Tibial artery (tissue), 4 donors: ENCODE data around the gene VPS39.

ENCODE experiments used
- DNase-seq, 2 donors: peaks; one replicate each; pipeline ENCODE4 v3.0.0-alpha.2; 2019
- H3K27ac ChIP-seq, 2 donors: fragments of 200-600 bp; sonication (generic) in 1 of 2; 1 replicate in 1 of 2; 2 replicates in 1 of 2; pipeline ENCODE4 v1.5.1; 2018 to 2019; ENCODE audit warnings: mild to moderate bottlenecking in 1 of 2
- H3K27me3 ChIP-seq, 2 donors: fragments of 200-600 bp; sonication (generic) in 1 of 2; one replicate each; pipeline versions ENCODE4 v1.5.1 to v1.6.0; 2016 to 2019
- H3K36me3 ChIP-seq, 3 donors: fragments of 200-600 bp; sonication (generic) in 2 of 3; one replicate each; pipeline ENCODE4 v1.5.1; 2016 to 2019; ENCODE audit warnings: mild to moderate bottlenecking in 2 of 3
- H3K4me1 ChIP-seq, 4 donors: fragments of 200-600 bp; sonication (generic) in 2 of 4; 1 replicate in 3 of 4; 2 replicates in 1 of 4; pipeline ENCODE4 v1.5.1; 2016 to 2019
- H3K4me3 ChIP-seq, 2 donors: fragments of 200-600 bp; sonication (generic) in 1 of 2; 1 replicate in 1 of 2; 2 replicates in 1 of 2; pipeline ENCODE4 v1.5.1; 2018 to 2019; ENCODE audit warnings: mild to moderate bottlenecking in 2 of 2
- H3K9me3 ChIP-seq, 3 donors: fragments of 200-600 bp; sonication (generic) in 1 of 3; one replicate each; pipeline ENCODE4 v1.5.1; 2016 to 2019
- intact Hi-C: fragments of 100-400 bp; cut with DNase I; formaldehyde crosslinking; loops from one replicate; pipeline ENCODE4 v1.15.0; 2023; ENCODE audit warnings: low total_unique reads
- TF ChIP-seq, protein P1 (sequence below), 2 experiments: fragments of 200-600 bp in 1 of 2; fragments of 450-650 bp in 1 of 2; IDR thresholded peaks; one replicate each; pipeline ENCODE4 v1.5.1; 2017 to 2019; ENCODE audit warnings: antibody characterized with exemption in 2 of 2, mild to moderate bottlenecking in 1 of 2, moderate library complexity in 1 of 2

Gene VPS39

DNA sequence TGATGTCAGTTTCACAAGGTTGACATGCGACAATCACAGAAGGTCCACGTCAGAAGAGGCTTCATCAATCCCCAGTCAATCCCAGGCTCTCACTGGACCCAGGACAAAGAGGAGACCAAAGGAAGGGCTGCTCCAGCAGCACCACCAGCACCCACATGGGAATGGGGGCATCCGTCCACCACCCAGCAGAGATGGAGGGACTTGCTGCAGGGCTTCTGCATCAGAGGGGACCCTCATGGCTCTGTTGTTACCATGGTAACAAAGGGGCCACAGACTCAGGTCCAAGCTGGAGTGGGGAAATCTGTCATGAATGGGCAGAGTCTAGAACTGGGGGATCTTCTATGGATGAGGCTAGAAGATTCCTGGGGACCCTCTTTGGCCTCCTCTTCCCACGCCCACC lies 64.7 kb downstream of the VPS39 start:
- Histone ChIP-seq H3K9me3 (no peaks in the 10 kb centered on the region), H3K4me3 (no peak overlapping the region), H3K27ac (no peak overlapping the region), H3K4me1 (no peaks in the 10 kb centered on the region), H3K36me3 (no peaks in the 10 kb centered on the region), H3K27me3 (peaks cover 0 to 15% of the 10 kb centered on the region in 2 donors)
- intact Hi-C loops = no loop called here
- TF ChIP-seq, protein P1, sequence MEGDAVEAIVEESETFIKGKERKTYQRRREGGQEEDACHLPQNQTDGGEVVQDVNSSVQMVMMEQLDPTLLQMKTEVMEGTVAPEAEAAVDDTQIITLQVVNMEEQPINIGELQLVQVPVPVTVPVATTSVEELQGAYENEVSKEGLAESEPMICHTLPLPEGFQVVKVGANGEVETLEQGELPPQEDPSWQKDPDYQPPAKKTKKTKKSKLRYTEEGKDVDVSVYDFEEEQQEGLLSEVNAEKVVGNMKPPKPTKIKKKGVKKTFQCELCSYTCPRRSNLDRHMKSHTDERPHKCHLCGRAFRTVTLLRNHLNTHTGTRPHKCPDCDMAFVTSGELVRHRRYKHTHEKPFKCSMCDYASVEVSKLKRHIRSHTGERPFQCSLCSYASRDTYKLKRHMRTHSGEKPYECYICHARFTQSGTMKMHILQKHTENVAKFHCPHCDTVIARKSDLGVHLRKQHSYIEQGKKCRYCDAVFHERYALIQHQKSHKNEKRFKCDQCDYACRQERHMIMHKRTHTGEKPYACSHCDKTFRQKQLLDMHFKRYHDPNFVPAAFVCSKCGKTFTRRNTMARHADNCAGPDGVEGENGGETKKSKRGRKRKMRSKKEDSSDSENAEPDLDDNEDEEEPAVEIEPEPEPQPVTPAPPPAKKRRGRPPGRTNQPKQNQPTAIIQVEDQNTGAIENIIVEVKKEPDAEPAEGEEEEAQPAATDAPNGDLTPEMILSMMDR (IDR thresholded peaks at IDR 0.05) = no peak
- peak in 1 of 2 donors; percentile 10 for DNase-seq

DNA sequence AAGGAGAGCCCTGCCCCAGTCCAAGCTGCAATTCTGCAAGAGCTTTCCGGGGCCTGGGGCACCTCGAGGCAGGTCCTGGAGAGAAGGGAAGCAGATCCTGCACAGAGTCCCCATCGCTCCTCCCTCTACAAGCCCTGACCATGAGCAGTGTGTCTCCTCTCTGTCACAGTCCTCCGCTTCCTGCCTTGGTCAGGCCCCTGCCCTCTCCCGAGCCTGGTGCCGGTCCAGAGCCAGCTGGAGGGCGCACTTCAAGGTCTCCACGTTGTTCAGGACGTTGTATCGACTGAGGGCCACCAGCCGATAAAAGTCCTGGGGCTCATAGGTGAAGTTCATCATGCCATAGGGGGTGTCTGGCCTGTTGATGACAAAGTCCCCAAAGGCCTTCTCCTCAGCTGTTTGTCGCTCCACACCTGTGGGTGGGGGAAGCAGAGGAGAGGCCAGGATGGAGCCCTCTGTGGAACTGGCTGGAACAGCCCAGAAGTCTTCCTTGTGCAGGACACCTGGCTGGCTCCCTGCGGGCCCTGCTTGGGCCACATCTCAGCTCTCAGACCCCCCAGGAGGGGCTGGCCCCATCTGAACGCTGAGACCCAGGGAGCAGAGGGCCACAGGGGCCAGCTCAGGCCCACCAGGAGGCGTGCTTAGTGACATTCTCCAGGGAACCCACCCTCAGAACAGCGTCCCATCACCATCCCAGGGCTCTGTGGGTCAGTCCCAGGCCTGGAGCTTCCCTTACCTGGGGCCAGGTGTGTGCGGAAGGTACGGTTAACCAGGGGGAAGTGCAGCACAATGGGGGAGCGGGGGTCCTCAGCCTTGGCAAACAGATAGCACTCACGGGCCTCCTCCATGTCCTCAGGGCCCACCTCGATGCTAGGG lies 66.1 kb downstream of the VPS39 start:
- intact Hi-C loops = no loop called here
- TF ChIP-seq, protein P1 (IDR thresholded peaks at IDR 0.05) = no peak
- no peak overlapping the region for H3K4me3 ChIP-seq
- DNase-seq = peak in 1 of 2 donors; percentile 48
- H3K9me3 ChIP-seq = no peaks in the 10 kb centered on the region
- H3K36me3 ChIP-seq = no peaks in the 10 kb centered on the region
- H3K4me1 ChIP-seq = no peaks in the 10 kb centered on the region
- H3K27me3 ChIP-seq = peaks cover 0 to 15% of the 10 kb centered on the region in 2 donors
- no peak overlapping the region for H3K27ac ChIP-seq

DNA sequence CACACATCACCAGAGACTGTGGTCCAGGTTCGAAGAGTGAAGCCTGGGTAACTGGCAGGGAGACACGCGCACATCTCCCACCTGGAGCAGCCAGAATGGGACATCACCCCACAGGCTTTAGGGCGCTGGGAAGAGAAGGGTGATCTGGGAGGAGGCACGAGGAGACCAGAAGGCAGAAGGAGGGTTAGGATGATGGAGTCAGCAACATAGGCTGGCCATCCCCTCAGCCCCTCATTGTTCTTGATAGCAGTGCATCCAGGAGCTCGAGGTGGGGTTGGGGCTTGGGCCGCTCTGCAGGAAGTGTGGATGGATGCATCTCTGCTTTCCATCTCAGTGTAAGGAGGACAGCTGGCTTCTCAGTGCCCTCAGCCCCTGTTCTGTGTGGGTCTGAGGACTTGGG lies 66.9 kb downstream of the VPS39 start:
- intact Hi-C loops = no loop called here
- no peaks in the 10 kb centered on the region for H3K4me1 ChIP-seq
- H3K36me3 ChIP-seq = no peaks in the 10 kb centered on the region
- TF ChIP-seq, protein P1 (IDR thresholded peaks at IDR 0.05) = no peak
- no peak overlapping the region for H3K27ac ChIP-seq
- no peak overlapping the region for H3K4me3 ChIP-seq
- H3K9me3 ChIP-seq = no peaks in the 10 kb centered on the region
- peaks cover 0 to 14% of the 10 kb centered on the region in 2 donors for H3K27me3 ChIP-seq
- DNase-seq = peak; percentile 16

DNA sequence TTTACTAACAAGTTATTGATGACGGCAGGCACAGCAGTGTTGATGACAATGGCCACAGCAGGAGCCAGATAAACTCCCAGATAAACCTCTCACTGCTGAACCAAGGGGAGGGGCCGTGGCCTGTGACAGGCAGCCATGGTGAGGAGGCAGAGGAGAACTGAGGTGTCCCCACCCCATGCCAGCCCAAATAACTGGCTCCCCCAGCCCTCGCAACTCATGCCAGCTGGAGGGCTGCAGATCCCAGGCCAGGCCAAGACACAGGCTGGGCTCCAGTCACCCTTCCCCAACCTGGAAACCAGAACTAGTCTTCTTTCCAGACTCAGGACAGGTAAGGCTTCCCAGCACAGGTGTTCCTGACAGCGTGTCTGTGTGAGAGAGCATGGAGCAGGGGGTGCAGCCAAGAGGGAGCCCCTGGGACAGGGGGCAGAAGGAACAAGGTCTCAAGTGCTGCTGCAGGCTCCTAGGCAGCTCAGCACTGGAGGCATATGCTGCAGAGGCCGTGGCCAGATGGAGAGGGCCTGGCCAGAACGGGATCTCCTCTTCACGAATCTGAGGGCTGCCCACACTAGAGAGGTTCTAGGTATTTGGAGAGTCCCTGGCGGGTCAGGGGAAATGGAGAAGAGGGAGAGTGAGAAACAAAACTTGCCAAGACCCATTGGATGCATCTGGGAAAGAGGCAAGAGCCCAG lies 67.6 kb downstream of the VPS39 start:
- H3K27ac ChIP-seq = no peak overlapping the region
- peaks cover 0 to 7% of the 10 kb centered on the region in 2 donors for H3K27me3 ChIP-seq
- no peaks in the 10 kb centered on the region for H3K4me1 ChIP-seq
- TF ChIP-seq, protein P1 (IDR thresholded peaks at IDR 0.05) = no peak
- H3K9me3 ChIP-seq = no peaks in the 10 kb centered on the region
- intact Hi-C loops = no loop called here
- H3K4me3 ChIP-seq = no peak overlapping the region
- DNase-seq = peak in 1 of 2 donors; percentile 34
- no peaks in the 10 kb centered on the region for H3K36me3 ChIP-seq

DNA sequence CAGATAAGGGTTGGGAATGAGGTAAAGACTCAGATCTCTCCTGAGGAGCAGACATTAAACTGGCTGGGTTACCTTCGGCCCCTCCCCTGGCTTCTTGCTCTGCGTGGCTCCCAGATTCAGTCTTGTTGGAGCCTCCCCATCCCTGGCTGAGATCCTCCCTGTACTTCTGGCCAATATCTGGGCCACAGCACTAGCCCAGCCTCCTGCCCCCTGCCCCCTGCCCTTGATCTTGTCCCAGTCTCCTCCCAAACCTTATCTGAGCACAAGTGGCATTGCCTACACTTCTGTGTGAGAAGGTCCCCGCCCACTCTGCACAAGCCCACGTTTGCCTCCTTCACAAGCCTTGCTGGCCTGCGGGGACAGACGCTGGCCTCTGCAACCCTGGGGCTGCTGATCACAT lies 68.5 kb downstream of the VPS39 start:
- intact Hi-C loops = loop anchor here (10.0 kb wide), 1 partner anchor 1355 kb away; no protein-coding TSS in a partner anchor
- TF ChIP-seq, protein P1 (IDR thresholded peaks at IDR 0.05) = no peak
- no peak overlapping the region for H3K27ac ChIP-seq

More for the DNA sequence above, 68.5 kb downstream of the VPS39 start:
- H3K36me3 ChIP-seq = no peaks in the 10 kb centered on the region
- H3K4me1 ChIP-seq = no peaks in the 10 kb centered on the region
- no peaks in the 10 kb centered on the region for H3K9me3 ChIP-seq
- peaks cover 0 to 2% of the 10 kb centered on the region in 2 donors for H3K27me3 ChIP-seq
- H3K4me3 ChIP-seq = no peak overlapping the region
- DNase-seq = peak in 1 of 2 donors; percentile 46
